GM06990 (cell line): ENCODE measurements around the gene VASH1.

Experiments used
- DNase-seq: peaks from one replicate; pipeline ENCODE4 v3.0.0-alpha.2; 2011; ENCODE audit not compliant: insufficient read length; ENCODE audit errors: extremely low read depth
- H3K27me3 ChIP-seq: replicated peaks from 2 replicates; pipeline ENCODE4 v1.6.0; 2011; ENCODE audit warnings: low read length; ENCODE audit not compliant: control insufficient read depth, insufficient read depth
- H3K36me3 ChIP-seq: 2 replicates; pipeline ENCODE4 v1.5.1; 2011; ENCODE audit warnings: low read length; ENCODE audit not compliant: control insufficient read depth, insufficient read depth
- H3K4me3 ChIP-seq: replicated peaks from 2 replicates; pipeline ENCODE4 v1.5.1; 2011; ENCODE audit warnings: low read depth, mild to moderate bottlenecking, control low read depth, low read length
- TF ChIP-seq, protein P1 (sequence below): IDR thresholded peaks from 2 replicates; pipeline ENCODE4 v1.5.1; 2011; ENCODE audit warnings: low read length, control low read depth, mild to moderate bottlenecking, inconsistent platforms; ENCODE audit not compliant: insufficient read depth, poor library complexity, severe bottlenecking

The VASH1 gene

DNA sequence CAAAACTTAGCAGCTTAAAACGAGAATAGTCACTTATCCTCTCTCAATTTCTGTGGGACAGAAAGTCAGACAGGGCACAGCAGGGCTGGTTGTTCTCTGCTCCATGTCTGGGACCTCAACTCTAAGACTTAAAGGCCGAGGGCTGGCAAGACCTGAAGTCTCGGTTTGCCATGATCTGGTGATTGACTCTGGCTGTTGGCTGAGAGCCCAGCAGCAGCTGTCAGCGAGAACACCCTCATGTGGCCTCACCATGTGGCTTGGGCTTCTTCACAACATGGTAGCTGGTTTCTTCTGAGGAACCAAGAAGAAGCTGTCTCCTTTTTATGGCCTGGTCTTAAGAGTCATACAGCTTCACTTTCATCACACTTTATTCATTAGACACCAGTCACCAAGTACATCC, 1.7 kb upstream of the VASH1 start:
- TF ChIP-seq, protein P1, sequence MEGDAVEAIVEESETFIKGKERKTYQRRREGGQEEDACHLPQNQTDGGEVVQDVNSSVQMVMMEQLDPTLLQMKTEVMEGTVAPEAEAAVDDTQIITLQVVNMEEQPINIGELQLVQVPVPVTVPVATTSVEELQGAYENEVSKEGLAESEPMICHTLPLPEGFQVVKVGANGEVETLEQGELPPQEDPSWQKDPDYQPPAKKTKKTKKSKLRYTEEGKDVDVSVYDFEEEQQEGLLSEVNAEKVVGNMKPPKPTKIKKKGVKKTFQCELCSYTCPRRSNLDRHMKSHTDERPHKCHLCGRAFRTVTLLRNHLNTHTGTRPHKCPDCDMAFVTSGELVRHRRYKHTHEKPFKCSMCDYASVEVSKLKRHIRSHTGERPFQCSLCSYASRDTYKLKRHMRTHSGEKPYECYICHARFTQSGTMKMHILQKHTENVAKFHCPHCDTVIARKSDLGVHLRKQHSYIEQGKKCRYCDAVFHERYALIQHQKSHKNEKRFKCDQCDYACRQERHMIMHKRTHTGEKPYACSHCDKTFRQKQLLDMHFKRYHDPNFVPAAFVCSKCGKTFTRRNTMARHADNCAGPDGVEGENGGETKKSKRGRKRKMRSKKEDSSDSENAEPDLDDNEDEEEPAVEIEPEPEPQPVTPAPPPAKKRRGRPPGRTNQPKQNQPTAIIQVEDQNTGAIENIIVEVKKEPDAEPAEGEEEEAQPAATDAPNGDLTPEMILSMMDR: no peak
- DNase-seq: no peak
- Histone ChIP-seq H3K36me3 (no peaks in the 10 kb centered on the region), H3K27me3 (no peaks in the 10 kb centered on the region), H3K4me3 (no peak overlapping the region)

DNA sequence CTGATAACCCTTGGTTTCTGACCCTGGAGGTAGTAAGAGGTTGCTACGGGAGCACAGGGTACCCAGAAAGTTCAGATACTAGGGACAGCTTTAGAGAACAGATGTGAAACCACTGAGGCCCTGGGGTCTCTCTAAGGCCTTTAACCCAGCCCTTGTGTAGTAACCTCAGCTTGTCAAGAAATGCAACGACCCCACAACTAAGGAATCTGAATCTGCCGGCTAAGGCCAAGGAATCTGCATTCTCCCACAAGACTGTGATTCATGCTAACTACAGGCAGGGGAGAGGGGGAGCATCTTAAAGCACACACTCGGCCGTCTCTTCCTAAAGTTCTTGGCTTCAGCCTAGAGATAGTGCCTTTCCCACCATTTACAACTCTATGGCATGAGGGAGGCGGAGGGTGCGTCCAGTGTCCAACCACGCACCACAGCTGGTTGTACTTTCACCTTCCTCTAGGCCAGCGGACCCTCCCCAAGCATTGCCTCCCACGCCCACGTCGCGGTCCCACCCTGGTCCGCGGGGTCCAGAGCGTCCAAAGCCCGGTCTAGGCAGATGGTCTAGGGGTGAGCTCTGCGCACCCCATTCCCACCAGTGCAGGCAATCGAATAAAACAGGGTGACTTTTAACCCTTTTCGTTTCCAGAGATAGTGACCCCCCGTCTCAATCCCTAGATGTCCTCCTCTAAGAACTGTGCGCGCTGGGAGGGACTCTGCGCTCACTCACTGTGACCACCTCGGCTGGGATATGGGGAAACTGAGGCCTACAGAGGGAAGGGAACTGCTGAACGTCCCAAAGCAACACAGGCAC, 735 bp upstream of the VASH1 start:
- H3K4me3 ChIP-seq: peak overlapping the region; percentile 62
- no peak for DNase-seq

DNA sequence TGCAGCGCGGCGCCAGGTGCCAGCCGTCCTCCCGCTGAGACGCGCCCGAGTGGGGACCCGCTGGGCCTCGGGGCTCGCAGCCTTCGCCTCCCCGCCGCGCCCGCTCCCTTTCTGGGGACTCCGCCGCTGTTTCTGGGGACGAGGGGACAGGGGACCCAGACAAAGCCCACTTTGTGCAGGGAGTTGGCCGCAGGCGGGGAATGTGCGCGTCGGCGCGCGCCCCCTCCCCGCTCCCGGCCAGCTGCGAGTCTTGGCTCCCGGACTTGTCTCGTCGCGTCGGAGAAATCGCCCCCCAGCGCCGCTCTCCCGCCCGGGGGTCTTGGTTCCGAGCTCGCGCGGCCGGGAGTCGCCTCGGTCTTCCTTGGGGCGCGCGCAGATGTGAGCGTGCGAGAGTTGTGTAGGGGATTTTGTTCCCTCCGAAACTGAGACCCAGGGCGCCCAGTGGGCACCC, 717 bp downstream of the VASH1 start:
- peak overlapping the region; percentile 62 for H3K4me3 ChIP-seq
- TF ChIP-seq, protein P1: no peak
- no peaks in the 10 kb centered on the region for H3K36me3 ChIP-seq
- DNase-seq: no peak
- H3K27me3 ChIP-seq: no peaks in the 10 kb centered on the region

More for the DNA sequence above, 735 bp upstream of the VASH1 start:
- TF ChIP-seq, protein P1: no peak
- Histone ChIP-seq H3K36me3 (no peaks in the 10 kb centered on the region), H3K27me3 (no peaks in the 10 kb centered on the region)

DNA sequence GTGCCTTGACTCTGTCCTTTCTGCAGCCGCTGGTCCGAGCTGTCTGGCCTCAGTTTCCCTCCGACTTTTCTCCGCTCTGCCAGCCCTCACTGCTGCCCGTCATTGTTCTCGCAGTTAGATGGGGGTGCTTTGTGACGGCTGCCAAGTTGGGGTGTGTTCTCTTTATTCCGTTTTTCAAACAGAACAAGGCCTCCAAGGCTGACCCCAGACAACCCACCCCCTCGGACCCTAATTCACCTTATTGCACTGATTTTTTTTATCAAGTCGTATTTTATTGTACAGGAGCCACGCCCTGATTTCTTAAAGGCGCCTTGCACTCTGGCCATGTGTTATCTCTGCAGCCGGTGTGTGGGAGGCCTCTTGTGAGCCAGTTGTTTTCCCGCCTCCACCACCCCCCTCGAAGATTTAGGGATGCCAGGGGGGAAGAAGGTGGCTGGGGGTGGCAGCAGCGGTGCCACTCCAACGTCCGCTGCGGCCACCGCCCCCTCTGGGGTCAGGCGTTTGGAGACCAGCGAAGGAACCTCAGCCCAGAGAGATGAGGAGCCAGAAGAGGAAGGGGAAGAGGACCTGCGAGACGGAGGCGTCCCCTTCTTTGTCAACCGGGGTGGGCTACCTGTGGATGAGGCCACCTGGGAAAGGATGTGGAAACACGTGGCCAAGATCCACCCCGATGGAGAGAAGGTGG, 1.3 kb downstream of the VASH1 start:
- peak overlapping the region; percentile 62 for H3K4me3 ChIP-seq
- H3K27me3 ChIP-seq: no peaks in the 10 kb centered on the region
- DNase-seq: no peak
- TF ChIP-seq, protein P1: no peak
- no peaks in the 10 kb centered on the region for H3K36me3 ChIP-seq

DNA sequence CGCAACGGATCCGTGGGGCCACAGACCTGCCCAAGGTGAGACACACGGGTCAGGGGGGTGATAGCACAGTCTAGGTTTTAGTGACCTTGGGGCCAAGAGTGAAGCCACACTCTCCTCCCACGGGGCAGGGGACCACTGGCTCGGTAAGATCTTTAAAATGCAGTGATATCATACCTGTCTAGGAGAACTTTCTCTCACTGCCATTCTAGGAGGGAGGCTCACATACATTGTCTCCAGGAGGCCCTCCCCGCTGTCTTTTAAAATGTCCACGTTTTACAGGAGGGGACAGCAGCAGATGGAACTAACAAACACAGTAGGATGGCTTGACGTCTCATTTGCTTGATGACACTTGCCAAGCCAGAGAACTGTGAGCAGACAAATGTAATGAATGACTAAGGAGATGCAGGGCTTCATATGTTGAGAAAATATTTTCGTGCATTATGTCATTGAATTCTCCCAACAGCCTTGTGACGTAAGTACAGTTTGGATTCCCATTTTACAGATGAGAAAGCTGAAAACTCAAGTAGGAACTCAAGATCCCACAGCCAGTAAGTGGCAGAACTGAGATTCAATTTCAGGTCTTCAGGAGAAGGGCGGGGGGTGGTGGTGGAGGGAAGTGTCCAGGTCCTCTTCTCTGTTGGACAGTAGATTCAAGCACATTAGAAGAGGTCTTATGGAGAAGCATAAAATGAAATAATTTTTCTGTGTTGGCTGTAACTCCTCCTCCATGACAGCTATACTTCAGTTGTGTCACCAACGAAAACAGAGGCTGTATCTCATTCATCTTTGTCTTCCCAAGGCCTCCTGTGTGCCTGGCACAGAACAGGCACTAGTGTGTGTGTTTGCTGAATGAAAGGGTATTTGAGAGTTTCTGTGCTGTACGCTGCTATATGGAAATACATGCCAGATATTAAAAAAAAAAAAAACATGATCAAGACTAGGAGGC, 2.1 kb downstream of the VASH1 start:
- Histone ChIP-seq H3K36me3 (no peaks in the 10 kb centered on the region), H3K4me3 (no peak overlapping the region)

More for the DNA sequence above, 2.1 kb downstream of the VASH1 start:
- TF ChIP-seq, protein P1: no peak
- H3K27me3 ChIP-seq: no peaks in the 10 kb centered on the region
- no peak for DNase-seq
